ENCODE data around the gene MORN5.

The MORN5 gene

DNA sequence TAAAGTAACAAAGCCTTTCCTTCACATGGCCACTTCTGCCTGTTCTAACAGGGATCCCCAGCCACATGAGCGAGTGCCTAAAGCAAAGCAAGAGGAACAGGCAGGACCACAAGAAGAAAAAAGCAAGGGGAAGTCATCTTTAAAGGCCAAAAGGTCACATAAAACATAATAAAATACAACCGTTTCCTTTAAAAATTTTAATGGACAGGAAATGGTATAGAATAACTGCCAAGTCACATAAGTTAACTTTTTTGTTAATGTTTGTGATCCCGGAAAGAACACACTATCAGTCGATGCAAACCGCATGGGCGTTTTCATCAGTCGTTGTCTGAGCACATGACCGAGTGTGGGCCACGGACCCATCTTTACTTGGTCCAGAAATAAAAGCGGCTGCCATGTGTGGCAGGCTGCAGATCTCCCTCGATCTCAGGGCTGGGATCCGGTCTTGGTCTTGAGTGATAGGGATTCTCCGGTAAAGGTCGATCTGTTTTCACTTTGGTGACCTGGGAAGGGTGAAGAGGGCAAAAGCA lies 15.8 kb upstream of the MORN5 start:
- no peak for DNase-seq (ENCODE audit: low read depth)

DNA sequence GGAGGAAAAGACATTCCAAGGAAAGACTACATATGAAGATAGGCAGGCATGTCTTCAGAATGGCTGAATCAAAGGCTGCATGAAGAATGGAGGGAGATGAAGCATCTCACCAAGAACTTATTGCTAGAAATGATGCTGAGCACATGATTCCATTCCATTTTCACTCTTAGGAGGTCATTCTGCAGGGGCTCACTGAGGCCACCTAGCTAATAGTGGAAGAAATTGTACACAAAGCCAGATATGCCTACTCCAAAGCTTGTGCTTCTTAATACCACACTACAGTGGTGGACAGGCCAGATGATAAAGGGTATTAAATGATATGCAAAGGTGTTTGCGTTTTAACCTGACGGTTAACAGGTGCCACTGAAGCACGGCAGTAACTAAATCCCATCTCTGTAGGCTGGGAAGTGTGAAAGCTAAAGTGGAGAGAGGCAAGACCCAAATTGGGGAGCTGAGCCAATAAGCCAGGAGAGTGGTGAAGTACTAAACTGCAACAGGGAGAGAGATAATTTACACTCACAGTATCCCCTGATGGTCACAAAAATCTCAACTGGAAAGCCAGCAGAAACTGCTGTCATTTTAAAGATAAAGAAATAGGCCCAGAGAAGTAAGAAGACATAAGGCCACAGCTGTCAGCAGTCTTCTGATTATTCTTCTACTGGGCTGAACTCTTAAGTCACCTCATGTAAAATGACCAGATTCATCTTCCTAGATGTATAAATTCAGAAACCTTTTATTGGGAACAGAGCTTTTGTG lies 14.7 kb upstream of the MORN5 start:
- DNase-seq (ENCODE audit: low read depth), result no peak

DNA sequence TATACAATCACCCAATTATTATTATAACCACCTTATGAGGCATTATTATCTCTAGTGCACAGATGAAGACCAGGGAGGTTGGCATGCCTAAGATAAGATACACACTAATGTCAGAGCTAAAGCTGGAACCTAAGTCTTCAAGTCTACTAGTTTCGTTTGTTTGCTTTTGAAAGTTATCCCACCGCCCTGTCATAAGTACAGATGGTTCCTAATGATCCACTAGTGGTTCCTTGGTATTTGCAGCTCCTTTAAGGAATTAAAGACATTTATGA lies 14.2 kb upstream of the MORN5 start:
- no peak for DNase-seq (ENCODE audit: low read depth)

DNA sequence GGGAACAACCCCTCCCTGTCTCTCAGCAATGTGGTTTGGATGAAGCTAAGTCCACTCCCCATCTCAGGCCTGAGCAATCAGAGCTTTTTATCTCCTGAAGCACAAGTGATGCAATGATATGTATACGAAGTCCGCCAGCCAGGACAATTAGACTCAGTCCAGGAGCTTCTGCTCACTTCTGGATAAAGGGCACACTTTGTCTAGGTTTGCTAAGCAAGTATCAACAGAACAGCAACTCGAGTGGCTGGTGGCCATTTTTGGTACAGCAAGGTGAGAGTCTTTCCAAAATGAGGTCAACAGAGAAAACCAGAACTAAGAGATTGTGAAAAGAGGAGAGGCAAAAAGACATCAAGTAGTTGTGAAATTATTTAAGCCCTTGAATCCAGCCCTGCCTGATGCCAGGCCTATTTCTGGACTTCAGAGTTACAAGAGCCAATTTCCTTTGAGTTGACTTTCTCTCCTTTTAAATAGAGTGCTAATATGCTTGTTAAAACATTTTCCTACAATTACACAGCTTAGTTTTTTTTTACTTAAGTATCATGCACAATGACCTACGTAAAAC lies 8.4 kb upstream of the MORN5 start:
- DNase-seq (ENCODE audit: low read depth), result no peak

DNA sequence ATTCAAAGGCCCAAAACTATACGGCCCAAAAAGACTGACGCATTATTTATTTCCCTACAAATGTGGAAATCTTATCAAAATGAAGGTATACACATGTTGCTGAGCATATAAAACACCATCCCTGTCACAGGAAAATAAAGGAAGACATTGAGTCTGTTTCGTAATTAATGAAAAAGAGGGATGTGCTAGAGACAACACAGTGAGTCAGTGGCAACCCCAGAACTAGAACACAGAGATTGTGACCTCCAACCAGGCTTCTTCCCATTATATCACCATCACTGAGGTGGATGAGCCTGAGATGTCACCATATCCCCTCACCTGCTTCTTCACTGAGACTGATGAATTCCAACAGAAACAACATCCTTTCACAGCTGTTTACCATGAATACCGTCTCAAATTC lies 3.9 kb upstream of the MORN5 start:
- DNase-seq (ENCODE audit: low read depth), result no peak

DNA sequence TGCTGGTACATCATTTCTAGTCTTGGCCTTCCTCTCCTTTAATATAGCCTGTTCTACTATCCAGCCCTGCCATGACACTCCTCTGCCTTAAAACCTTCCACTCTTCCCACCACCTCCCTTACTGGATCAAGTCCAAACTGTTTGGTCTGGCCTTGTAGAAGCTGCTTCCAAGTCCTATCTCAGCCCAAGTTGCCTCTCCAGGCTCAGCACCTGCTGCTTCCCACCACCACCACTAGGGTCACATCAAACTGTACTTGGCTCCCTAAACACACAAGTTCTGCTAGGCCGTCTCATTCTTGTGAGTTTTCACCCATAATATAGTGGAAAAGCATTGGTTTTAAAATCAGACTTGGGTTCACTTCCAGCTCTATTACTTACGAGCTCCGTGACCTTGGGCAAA lies 1.5 kb upstream of the MORN5 start:
- DNase-seq (ENCODE audit: low read depth), result peak; percentile 34

DNA sequence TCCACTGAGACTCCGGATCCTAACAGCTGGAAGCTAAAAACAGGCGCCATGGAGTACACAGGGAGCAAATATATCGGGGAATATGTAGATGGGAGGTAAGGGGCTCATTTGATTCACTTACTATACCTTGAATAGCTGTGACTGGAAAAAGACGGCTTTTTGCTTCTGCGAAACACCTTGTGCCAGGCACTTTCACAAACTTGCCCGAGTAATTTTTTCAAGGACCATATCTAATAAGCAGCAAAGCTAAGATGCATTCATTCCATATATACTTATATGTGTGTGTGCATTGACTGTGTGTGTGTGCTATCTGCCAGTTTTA lies 178 bp downstream of the MORN5 start:
- DNase-seq (ENCODE audit: low read depth), result no peak

DNA sequence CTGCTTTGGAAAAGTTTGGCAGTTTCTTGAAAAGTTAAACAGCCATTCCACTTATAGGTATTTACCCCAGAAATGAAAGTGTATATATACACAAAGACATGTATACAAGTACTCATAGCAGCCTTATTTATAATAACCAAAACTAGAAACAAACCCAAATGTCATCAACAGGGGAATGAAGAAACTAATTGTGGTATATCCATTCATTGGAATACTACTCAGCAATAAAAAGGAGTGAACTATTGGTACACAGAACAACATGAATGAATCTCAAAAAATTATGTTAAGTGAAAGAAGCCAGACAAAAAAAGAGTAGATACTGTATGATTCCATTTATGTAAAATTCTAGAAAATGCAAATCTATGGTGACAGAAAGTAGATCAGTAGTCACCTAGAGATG lies 2.7 kb downstream of the MORN5 start:
- DNase-seq (ENCODE audit: low read depth), result no peak

DNA sequence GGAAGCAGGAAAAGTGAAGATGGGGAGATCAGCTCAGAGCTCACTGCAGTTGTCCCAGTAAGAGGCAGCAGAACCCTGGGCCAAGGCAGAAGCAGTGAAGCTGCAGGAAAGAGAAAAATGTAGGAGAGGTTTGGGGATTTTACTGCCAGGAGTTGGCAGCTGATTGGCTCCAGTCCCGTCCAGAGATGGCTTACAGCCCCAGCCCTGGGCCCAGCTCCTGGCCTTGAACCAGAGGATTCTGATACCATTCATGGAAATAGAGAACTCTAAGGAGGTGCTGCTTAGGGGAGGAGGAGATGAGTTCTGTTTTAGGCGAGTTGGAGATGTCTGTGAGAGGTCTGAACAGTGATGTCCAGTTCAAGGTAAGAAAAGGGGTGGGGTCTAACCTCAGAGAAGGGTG lies 4.6 kb downstream of the MORN5 start:
- no peak for DNase-seq (ENCODE audit: low read depth)

DNA sequence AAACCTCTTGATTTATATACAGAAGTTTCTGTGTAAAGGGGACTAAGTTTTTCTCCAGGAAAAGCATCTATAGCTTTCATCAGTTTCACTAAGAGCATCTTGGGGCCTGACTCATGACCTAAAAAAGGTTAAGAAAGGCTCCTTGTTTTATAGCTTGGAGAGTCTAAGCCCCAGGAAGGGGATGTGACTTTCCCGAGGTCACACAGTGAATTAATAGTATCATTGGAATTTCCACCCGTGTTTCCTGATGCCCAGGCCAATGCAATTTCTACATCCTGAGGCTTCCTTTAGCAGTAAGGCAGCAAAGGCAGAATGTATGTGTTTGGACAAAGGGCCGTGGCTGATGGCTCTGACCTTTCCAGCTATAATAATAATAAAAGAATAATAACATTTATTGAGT lies 8.6 kb downstream of the MORN5 start:
- DNase-seq (ENCODE audit: low read depth), result no peak

DNA sequence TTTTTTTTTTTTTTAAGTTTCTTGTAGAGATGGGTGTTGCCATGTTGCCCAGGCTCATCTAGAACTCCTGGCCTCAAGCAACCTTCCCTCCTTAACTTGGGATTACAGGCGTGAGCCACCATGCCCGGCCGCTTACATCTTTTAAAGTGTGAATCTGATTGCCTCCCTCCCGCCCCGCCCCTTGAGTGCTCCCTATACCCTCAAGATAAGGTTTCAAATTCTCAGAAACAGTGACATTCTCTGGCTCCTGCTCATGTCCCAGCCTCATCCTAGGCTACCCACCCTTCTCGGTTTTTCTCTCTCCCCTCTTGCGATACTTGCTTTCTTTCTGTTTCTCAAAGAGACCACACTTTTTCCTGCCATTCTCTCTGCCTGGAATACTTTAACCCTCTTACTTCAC lies 12.4 kb downstream of the MORN5 start:
- DNase-seq (ENCODE audit: low read depth), result no peak

DNA sequence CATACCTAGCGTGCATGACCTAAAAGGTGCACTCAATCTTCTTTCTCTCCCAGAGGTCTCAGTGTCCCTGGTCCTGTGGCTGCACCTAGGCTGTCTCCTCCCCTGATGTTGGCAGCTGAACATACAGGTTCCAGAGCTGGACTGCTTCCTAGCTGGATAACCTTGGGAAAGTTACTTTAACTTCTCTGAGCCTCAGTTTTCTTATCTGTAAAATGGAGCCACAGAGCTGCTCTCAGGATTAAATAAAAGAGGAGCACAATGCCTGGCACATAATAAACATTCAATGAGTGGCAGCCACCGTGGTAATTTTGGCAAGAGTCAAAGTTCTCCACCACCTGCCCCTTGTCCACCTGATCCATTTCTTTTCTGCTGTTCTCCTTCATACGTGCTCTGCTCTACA lies 14.0 kb downstream of the MORN5 start:
- no peak for DNase-seq (ENCODE audit: low read depth)

DNA sequence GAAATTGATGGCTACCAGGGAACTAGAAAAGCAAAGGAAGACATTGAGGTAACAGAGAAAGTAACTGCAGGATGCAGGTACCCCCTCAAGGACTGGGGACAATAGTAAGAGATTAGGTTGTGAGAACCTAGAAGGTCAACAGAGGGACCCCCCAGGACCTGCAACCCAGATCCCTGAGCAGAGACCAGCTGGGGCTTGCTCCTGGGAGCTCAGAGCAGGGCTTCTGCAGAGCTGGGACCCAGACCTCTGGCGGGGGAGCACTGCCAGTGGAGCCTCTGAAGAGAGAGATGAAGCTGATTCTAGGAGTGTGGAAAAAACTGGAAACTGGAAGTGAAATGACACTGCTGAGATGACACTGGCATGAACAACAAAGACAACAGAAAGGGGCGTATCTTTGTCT lies 17.2 kb downstream of the MORN5 start:
- DNase-seq (ENCODE audit: low read depth), result no peak

DNA sequence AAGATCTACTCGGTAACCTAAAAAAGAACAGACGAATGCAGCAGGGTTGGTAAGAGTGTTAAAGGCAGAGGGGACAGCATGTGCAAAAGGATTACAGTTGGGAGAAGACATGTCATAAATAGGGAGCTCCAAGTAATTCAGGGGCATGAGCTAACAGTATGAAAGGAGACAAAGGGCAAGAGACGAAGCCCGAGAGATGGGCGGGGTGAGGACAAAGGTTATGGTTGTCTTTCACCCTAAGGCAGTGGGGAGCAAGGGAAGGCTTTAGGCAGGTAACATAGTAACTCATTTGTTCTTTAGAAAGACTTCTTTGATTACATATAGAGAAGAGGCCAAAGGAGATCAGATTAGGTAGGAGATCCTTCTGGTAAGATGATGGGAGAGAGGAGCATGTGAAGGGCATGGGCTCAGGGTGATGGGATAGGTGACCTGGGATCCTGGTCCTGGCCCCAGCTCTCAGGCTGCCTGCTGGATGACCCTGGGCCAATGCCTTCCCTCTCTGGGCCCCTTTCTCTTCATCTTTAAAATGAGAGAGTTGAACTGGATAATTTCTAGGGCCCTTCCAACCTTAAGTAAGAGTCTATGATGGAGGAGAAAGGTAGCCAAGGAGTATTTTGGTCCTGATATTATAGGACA lies 19.5 kb downstream of the MORN5 start:
- no peak for DNase-seq (ENCODE audit: low read depth)

DNA sequence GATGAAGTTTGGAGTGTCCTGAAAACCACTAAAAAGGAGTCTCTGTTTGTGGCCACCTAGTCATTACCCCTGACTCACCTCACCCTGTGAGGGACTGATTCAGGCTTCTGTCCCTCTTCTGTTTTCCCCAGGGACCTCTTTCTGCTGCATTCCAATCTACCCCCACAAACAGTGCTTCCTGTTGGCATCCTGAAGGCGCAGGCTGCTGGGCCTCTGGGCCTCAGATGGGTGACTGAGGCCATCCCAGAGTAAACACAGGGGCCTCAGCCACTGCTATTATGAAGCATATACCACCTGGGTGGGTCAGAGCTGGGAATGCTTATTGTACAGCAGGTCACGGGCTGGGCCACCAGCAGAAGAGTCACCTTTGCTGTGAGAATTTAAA lies 20.0 kb downstream of the MORN5 start:
- DNase-seq (ENCODE audit: low read depth), result no peak

DNA sequence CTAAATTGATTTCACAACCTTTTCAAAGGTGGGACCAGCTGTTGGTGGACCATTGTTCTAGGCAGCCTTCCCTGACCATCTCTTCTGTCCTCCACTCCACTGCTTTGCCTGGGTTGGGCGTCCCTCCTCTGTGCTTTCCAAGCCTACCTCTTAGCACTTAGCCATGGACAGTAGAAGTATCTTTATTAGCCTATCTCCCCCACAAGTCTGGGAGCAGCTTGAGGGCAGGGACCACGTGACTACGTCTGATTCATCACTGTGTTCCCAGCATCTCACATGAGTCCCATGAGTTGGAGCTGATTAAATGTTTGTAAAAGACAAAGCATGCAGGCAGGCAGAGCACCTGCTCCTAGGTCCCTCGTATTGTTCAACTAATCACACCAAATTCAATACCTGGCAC lies 20.9 kb downstream of the MORN5 start:
- no peak for DNase-seq (ENCODE audit: low read depth)

DNA sequence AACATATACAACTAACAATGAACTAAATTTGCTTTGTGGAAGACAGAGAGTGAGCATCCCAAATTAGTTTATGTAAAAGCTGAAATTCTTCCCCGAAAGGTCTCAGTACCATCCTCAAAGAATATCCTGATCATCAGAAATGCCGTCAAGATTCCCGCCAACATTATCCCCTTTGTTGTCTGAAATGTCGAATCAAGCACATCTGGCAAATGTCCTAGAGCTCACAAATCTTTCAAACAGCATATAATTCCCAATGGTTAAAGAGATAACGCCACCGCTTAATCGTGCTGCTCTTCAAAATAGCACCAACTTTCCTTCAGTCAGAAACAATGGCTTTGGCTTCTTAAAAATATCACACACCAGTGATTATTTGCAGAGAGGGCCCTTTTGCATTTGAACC lies 23.8 kb downstream of the MORN5 start:
- DNase-seq (ENCODE audit: low read depth), result no peak

DNA sequence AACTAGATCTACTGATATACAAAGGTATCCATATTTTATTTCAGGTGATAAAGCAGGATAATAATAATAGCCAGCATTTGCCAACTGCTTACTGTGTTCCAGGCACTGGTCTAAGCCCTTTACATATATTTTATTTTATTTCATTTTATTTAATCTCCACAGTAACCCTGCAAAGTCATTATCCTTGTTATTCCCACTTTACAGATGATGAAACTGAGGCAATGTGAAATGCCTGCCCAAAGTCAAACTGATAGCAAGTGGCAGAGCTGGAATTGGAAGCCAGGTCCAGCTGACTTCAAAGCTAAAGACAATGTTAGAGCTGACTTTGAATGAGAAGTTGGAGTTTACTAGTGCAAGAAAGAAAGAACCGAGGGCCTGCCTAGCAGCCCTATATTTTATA lies 24.8 kb downstream of the MORN5 start:
- no peak for DNase-seq (ENCODE audit: low read depth)

DNA sequence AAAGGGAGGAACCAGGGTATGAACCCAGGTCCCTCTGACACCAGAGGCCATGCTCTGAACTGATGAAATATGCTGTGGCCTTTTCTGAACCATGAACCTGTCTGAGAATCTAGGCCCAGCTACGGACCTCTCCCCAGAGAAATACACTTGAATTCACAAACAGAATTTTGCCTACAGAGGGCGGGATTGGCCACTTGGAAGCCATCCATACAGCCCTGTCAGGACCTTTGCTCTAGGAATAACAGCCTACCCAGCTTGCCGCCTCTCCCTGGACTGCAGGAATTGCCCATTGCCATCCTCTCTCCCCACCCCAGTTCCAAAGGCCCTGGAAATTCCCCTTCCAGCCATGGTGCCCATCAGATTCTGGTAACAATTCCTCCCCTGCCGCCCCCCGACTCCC lies 26.6 kb downstream of the MORN5 start:
- no peak for DNase-seq (ENCODE audit: low read depth)

DNA sequence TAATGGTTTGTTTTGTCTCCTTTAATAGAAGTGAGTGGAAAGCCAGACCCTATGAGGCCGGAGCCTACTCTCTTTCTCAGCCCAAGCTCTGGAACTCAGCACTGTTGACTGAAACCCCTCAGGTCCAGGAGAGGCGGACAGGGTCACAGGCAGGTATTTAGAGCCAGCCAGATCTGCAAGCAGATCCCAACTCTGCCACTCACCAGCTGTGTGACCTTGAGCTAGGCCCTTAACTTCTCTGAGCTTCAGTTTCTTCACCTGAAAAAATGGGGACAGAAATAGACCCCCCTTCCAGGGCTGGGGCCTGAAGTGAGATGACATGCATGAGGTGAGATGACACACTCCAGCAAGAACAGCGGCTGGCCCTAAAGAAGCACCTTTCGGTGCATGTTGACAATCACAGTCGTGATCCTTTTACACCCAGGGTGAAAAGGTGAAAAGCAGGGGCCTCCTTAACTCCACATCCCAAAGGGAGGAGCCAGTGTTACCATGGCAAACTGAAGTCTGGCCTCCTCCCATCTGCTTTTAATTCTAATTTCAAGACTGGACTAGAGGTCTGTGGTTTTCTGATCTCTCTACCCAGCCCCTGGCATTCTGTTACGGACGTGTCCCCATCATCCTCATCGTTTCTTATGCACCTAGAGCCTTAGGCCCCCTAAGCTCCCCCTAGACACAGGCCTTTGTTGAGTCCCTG lies 27.2 kb downstream of the MORN5 start:
- no peak for DNase-seq (ENCODE audit: low read depth)

DNA sequence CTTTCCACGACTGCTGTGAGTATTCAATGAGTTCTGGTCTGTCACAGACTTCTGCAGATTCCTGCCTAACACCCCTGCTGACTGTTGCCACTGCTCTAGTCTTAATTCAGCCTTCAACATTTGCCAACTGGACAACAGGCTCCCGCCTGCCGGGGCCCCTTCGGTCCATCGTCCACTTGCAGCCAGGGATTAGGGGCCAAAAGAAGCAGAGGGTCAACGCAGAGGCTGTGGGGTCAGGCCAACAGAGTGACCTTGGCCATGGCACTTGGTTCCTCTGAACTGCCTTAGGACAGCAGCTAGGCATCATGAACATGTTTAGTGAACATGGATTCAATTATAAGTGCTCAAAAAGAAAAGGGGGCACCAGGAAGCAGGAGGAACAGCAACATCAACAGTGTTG lies 28.7 kb downstream of the MORN5 start:
- DNase-seq (ENCODE audit: low read depth), result no peak

DNA sequence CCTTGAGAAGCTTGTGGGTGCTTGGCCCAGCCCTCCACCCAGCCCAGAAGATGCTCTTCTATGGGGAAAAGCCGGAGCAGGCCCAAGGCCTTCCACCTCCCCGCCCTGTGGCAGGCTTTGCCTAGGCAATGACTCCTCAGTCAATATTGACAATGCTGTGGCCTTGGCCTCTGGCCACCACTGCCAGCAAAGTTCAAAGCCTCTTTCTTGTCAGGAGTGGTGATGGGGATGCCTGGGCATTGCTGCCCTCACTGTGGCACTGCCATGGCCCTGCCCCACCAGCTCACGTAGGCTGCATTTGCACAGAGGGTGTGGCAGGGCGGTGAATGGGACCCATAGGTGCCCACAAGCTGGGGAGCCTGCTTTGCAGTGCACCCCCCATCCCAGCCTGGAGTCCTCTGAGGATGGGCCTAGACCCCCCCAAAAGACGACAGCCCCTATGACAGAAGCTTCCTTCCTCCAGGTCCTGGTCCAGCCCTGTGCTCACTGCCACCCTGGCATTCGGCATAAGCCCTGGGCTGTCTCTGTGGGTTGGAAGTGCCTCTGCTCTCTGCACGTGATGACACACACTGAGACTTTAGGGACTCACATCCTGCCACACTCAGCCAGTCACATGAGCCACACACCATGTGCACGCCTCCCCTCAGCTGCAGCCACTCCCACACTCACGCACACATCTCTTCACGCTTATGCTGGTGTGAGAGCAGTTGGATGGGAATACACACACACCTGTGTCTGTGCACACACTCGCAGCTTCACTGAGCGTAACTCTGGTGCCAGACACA lies 31.1 kb downstream of the MORN5 start:
- no peak for DNase-seq (ENCODE audit: low read depth)

DNA sequence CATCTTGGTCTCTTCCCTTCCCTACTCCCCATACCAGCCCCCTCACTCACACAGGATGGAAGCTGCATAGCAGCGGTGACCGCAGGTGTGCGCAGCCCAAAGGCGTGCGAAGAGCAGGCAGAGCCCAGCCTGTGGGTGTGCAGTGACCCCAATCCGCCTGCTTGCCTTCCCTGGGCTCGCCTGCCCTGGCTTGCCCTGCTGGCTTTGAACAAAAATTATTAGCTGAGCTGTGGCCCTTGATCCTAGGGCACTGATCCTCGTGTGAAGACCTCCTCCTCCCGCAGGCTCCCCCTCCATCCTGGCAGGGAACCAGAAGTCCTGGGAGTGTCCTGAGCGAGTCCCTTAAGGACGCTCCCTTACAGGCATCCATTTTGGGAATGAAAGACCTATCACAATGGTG lies 31.9 kb downstream of the MORN5 start:
- no peak for DNase-seq (ENCODE audit: low read depth)
